HG03045 (cell line): ENCODE data around the gene TLR1.

Experiments
- ATAC-seq: cut with Tn5 transposase; IDR thresholded peaks from one replicate; pipeline ENCODE4 v1.9.1; 2021; ENCODE audit warnings: mild to moderate bottlenecking, moderate library complexity; ENCODE audit not compliant: unreplicated experiment

Gene TLR1, protein sequence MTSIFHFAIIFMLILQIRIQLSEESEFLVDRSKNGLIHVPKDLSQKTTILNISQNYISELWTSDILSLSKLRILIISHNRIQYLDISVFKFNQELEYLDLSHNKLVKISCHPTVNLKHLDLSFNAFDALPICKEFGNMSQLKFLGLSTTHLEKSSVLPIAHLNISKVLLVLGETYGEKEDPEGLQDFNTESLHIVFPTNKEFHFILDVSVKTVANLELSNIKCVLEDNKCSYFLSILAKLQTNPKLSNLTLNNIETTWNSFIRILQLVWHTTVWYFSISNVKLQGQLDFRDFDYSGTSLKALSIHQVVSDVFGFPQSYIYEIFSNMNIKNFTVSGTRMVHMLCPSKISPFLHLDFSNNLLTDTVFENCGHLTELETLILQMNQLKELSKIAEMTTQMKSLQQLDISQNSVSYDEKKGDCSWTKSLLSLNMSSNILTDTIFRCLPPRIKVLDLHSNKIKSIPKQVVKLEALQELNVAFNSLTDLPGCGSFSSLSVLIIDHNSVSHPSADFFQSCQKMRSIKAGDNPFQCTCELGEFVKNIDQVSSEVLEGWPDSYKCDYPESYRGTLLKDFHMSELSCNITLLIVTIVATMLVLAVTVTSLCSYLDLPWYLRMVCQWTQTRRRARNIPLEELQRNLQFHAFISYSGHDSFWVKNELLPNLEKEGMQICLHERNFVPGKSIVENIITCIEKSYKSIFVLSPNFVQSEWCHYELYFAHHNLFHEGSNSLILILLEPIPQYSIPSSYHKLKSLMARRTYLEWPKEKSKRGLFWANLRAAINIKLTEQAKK

DNA sequence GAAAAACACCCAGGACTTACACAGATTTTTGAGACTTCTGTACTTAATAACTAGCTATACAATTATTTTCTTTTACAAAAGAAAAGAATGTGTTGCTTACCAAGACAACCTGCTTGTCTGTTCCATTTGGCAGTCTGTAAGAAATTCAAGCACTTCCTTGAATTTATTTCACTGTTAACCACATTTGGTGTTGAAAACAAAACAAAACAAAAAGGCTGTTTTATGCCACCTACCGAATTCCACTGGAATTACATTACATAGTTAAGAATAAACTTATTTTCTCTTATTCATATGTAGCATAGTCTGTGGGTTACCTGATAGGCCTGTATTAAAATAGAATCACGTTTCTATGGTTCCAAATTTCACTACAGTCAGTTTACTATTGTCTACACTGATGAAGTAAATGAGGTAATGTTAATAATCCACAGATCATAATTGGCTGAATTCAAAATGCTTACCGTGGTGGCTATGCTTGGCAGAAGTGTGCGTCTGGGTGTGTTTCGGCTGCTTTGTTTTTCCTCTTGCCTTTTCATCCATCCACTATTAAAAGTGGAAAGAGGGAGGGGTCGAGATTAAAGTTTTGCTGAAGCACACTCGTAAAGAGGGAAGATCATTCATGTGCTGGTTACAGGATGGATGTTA, at the start of gene TLR1:
TLR1 (minus strand) TSS at position 138 of the 642 bp plus-strand sequence. CDS start 5,960 bp downstream, outside the sequence.
- no peak for ATAC-seq

DNA sequence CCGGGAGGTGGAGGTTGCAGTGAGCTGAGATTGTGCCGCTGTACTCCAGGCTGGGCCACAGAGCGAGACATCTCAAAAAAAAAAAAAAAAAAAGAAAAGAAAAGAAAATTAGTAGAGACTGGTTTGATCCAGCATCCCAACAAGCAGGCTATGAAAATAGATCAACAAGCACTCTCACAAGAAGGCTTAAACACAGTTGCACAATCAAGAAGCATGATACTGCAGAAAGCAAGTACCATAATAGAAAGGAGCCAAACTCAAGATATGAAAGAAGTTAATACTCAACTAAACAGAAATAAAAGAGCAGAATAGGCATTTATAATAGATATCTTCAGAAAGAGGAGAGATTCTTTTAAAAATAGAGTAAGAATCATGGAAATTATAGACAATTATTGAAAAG, 41.4 kb upstream of the TLR1 start:
- ATAC-seq: no peak

DNA sequence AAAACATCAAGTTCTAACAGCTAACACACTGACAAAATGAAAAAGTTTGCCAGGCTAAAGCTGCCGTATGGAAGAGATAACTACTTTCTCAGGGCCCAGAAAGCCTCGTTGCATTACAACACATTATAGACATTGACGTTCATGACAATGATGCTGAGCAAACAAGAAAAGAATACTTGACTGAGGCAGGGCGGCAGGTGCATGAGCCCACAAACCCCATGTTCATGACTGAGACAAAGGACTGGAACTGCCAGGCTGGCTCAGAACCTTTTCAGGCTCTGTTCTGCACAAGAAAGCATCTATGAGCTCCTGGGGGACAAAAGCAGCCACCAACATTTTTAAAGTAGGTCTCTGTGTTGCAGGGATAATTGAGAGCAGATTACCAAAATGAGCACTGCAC, 38.4 kb upstream of the TLR1 start:
- ATAC-seq: no peak

DNA sequence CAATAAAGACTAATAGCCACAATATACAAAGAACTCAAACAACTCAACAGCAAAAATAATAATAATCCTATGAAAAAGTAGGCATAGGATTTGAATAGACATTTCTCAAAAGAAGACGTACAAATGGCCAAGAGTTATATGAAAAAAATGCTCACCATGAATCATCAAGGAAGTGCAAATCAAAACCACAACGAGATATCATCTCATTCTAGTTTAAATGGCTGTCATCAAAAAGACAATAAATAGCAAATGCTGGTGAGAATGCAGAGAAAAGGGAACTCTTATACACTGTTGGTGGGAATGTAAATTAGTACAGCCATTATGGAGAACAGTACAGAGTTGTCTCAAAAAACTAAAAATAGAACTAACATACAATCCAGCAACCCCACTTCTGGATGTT, 33.3 kb upstream of the TLR1 start:
- no peak for ATAC-seq

DNA sequence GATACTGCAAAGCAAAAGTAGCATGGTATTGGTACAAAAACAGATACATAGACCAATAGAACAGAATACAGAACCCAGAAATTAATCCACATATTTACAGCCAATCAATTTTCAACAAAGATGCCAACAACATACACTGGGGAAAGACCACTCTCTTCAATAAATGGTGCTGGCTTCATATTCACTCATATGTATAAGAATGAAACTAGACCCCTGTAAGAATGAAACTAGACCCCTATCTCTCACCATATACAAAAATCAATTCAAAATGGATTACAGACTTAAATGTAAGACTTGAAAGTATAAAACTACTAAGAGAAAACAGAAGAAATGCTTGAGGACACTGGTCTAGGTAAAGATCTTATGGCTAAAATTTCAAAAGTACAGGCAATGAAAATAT, 32.7 kb upstream of the TLR1 start:
- no peak for ATAC-seq

DNA sequence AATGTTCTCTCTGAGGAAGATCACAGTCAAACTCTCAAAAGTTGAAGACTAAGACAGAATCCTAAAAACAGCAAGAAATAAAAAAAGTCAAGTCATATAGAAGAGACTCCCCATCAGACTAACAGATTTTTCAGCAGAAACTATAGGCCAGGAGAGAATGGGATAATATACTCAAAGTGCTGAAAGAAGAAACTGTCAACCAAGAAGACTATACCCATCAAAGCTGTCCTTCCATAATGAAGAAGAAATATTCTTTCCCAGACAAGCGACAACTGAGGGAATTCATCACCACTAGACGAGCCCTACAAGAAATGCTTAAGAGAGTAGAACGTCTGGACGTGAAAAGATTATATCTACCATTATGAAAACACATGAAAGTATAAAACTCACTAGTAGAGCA, 30.0 kb upstream of the TLR1 start:
- ATAC-seq: no peak

DNA sequence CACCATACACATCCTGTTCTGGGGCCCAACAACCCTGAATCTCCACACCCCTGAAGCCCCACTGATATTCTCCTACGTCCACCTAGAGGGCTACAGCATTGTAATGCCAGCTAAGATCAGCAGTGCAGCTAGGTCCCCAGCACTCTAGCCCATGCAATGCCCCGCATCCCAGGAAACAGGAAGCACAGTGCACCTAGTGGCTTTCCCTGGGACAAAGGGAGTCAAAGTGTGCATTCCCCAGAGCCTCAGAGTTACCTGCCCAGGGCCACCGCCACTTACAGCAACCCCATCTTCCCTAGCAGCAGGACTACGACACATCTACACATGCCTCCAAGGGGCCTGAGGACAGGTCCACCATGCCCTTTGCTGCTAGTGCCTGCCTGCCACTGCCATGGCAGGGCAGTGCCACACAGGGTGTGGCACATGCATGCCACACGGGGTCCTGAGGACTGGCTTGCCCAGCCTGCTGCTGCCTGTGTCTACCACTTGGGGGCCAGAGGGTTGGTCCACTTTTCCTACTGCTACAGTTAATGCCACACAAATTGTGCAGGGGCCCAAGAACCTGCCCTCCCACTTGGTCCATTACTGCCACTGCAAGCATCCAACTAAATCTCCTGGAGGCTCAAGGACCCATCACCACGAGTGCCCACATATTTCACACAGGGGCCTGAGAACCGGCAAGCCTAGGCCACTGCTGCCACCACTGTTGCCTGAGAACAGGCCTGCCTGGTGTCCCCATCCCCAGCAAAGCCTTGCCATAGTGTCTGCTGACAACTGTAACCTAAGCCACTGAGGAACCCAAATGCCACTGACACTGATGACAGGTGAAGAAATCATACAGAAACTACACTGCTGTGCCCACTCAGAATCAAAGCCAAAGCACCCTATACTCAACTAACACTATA, 28.3 kb upstream of the TLR1 start:
- no peak for ATAC-seq

DNA sequence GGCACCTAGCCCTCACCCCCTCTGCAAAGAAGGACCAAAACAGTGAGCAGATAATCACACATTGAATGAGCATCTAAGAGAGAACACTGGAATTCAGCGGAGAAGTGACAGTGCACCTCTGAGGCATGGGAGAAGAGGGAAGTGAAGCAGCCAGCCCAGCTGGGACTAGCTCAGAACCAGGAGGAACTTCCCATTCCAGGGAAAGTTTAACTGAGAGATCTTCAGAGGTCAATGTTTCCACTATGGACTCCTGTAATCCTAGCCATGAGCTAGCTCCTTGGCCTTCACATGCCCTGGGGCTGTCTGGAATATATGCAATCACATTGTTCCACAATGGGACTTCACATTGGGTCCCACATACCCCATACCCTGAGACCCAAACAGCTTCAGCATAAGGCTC, 27.6 kb upstream of the TLR1 start:
- ATAC-seq: no peak

DNA sequence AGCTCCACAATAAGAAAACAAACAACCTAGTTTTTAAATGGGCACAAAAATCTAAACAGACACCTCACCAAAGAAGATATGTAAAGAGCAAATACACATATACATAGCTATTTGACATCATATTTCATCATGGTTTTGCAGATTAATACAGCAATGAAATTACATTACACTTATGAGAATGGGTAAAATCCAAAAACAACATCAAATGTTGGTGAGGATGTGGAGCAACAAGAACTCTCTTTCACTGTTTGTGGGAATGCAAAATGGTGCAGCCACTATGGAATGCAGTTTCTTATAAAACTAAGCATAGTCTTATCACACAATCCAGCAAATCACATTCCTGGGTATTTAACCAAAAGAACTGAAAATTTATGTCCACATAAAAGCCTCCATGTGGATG, 27.1 kb upstream of the TLR1 start:
- no peak for ATAC-seq

DNA sequence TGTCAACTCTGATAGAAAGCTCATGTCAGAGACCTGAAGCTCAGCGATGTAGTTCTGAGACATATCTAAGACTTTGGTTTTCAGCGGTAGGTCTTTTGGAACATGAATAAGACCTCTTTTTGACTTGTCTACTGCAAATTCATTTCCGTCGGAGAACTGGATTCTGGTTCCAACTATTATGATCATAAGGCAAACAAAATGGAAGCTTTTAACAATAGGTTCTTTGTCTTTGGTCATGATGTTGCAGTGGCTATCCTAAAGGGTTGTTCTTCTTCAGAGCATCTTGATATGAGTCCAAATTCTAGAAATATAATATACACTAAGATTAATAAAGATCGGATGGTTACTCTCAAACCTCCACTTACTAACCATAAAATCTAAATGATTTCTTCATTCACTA, 24.6 kb upstream of the TLR1 start:
- no peak for ATAC-seq

DNA sequence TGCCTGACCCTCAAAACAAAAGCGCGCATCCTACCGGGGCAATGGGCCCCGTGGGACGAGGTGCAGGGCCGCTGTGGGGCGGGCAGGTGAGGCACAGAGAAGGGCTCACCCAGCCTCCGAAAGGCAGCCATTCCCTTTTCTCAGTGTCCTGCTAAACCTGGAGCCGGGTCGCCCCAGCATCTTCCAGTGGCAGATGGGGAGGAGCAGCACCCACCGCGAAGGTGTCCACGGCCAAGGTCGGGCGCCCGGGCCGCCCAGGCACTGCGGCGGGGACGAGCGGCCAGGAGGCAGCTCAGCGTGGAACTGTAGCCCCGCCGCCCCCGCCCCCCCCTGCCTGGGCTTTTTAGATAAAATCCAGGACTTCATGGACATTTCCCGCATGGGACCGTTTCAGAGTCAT, 19.2 kb upstream of the TLR1 start:
- no peak for ATAC-seq

DNA sequence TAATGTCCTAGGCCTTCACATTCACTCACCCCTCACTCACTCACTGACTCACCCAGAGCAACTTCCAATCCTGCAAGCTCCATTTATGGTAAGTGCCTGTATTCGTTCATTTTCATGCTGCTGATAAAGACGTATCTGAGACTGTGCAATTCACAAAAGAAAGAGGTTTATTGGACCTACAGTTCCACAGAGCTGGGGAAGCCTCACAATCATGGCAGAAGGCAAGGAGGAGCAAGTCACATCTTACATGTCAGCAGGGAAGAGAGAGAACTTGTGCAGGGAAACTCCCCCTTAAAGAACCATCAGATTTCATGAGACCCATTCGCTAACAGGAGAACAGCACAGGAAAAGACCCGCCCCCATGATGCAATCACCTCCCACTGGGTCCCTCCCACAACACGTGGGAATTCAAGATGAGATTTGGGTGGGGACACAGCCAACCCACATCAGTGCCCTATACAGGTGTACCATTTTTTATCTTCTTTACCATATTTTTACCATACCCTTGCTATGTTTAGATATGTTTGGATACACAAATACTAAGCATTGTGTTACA, 18.2 kb upstream of the TLR1 start:
- ATAC-seq: no peak

DNA sequence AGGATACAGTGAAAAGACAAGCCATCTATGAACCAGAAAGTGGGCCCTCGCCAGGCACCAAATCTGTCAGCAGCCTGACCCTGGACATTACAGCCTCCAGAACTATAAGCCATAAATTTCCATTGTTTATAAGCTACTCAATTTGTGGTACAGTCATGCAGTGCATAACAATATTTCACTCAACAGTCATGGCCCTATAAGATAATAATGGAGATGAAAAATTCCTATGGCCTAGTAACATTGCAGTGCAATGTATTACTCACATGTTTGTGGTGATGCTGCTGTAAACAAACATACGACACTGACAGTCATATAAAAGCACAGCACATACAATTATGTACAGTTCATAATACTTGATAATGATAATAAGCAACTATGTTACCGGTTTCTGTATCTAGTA, 17.1 kb upstream of the TLR1 start:
- no peak for ATAC-seq

DNA sequence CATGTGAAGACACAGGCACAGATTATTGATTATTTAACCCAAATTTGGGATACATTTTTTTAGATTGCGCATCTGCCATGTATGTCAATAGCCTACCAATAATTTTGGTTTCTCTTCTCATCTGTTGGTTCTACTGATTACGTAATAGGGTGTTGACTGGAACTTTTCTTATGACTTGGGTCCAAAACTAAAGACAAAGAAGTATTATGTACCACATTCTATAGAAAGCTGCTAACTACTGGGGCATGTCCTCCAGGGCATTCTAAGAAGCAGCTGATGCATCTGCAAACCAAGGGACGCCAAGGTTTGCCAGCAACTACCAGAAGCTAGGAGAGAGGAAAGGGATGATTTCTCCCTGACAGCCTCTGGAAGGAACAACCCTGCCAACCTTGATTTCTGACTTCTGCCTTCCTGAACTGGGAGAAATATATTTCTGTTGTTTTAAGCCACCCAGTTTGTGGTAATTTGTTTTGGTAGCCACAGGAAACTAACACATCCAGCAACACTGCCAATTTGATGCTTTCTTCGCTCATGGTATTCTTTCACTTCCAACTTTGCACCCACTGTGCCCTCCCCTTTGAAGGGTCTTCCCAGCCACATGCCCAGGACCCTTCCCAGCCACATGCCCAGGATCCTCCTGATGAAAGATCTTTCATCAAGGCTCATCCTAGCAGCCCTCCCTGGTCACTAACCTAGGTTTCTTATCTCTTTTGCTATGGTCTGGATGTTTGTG, 15.9 kb upstream of the TLR1 start:
- ATAC-seq: peak; percentile 36

DNA sequence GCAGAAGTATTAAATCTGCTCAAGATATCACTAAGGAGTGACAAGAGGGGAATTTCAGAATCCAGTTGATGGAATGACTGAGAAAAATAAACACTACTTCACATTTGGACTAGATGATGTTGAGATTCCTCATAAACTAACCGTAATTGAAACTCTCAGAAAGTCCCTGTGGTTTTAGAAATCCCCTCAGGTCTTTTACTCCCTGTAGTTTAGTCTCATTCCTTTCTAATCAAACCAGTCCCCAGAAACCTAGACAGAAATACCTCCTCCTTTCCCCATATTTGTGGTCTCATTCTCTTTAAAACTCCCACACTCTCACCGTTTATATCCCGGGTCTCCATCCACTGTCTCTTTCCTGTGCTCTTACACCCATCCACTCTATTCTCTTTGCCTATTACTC, 15.0 kb upstream of the TLR1 start:
- no peak for ATAC-seq

DNA sequence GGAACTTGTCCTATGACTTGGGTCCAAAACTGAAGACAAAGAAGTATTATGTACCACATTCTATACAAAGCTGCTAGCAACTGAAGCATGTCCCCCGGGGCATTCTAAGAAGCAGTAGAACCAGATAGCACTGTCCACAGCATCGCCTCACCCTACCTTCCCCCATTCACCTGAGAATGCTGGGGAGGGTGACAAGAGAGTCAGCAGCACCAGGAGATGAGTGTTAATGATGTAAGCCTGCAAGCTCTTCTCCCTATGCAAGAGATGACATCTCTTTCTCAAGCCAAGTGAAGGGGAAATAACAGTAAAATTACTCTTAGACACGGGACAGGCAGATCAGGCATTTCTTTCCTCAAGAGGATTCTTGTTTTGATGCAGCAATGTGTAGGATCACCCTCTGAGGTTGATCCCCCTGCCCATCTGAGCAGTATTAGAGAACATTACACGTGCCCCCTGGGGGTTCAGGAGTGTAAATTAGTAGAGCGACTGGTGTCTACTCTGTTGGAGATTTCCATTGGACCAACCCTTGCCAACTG, 13.9 kb upstream of the TLR1 start:
- peak; percentile 53 for ATAC-seq

DNA sequence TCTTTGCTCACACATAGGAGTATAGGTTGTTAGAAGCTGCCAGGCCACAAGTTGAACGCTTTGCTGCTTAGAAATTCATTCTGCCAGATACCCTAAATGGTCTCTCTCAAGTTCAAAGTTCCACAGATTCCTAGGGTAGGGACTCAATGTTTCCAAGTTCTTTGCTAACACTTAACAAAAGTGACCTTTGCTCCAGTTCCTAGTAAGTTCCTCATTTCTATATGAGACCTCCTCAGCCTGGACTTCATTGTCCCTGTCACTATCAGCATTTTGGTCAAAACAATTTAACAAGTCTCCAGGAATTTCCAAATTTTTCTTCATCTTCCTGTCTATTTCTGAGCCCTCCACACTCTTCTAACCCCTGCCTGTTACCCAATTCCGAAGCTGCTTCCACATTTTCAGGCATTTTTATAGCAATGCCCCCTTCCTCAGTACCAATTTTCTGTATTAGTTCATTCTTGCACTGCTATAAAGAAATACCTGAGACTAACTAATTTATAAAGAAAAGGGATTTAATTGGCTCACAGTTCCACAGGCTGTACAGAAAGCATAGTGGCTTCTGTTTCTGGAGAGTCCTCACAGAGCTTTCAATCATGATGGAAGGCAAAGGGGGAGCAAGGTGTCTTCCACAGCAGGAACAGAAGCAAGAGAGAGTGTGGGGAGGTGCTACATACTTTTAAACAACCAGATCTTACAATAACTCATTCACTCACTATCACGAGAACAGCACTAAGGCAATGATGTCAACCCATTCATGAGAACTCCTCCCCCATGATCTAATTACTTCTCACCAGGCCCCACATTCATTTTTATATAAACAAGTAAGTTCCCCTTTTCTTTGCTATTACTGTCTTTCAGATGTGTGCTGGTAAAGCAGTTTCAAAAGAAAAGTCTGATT, 11.5 kb upstream of the TLR1 start:
- no peak for ATAC-seq

DNA sequence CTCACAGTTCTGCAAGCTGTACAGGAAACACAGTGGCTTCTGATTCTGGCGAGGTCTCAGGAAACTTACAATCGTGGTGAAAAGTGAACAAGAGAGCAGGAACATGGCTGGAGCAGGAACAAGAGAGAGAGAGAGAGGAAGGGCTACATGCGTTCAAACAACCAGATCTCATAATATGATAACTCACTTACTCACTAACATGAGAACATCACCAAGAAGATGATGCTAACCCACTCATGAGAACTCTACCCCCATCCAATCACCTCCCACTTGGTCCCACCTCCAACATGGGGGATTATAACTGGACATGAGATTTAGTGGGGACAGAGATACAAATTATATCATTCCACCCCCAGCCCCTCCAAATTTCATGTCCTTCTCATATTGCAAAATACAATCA, 9.8 kb upstream of the TLR1 start:
- ATAC-seq: no peak

DNA sequence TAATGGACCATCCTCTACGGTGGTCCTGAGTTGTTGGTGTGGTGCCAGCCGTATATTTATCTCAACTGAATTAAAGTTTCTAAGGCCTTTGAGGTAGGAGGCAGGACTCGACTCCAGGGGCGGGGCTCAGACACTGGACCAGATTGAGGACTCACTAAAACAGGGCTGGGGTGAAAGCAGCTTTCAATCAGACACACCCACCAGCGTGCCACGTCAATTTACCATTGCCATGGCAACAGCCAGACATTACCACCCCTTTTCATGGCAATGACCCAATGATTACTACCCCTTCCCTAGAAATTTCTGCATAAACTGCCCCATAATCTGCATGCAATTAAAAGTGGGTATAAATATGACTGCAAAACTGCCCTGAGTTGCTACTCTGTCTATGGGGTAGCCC, 6.7 kb upstream of the TLR1 start:
- no peak for ATAC-seq
